ENCODE results near the gene LGALS7. TPM values are rescaled to one million over a fixed set of nuclear protein-coding genes. Genes with fewer than 3 reads are reported as not detected.

LGALS7 gene
- total RNA-seq, 2 donors from 2014 or later, result not detected

DNA sequence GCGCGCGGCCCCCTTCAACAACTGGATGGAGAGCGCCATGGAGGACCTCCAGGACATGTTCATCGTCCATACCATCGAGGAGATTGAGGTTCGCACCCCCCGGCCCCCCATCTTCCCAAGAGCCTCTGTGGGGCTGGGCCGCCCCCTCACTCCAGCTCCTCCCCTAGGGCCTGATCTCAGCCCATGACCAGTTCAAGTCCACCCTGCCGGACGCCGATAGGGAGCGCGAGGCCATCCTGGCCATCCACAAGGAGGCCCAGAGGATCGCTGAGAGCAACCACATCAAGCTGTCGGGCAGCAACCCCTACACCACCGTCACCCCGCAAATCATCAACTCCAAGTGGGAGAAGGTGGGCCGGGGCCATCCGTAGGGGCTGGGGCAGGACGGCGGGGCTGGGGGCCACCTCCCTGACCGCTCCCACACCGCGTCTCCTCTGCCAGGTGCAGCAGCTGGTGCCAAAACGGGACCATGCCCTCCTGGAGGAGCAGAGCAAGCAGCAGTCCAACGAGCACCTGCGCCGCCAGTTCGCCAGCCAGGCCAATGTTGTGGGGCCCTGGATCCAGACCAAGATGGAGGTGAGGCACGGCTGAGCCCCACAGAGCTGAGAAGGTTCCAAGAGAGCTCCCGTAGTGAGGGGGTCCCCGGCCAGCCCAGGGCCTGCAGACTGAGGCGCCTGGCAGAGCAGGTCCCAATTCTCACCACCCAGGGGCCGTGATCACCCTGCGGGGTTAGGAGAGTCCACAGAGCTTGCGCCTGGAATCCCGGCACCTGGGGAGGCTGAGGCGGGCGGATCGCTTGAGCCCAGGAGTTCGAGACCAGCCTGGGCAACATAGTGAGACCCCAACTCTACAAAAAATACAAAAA is 49.1 kb downstream of the LGALS7 start:
- Histone ChIP-seq H3K27me3 (no peaks in the 10 kb centered on the region), H3K27ac (no peak overlapping the region), H3K36me3 (peaks cover 78% of the 10 kb centered on the region), H3K9me3 (no peaks in the 10 kb centered on the region), H3K9ac (ENCODE audit: low read depth in 2 of 2, low read length in 2 of 2) (no peak overlapping the region), H3K4me1 (no peaks in the 10 kb centered on the region), H3K4me3 (no peak overlapping the region)
- intact Hi-C loops (cut with DNase I), result no loop called here
- no peak for TF ChIP-seq CTCF (IDR thresholded peaks at IDR 0.05)
- DNase-seq, result no peak

DNA sequence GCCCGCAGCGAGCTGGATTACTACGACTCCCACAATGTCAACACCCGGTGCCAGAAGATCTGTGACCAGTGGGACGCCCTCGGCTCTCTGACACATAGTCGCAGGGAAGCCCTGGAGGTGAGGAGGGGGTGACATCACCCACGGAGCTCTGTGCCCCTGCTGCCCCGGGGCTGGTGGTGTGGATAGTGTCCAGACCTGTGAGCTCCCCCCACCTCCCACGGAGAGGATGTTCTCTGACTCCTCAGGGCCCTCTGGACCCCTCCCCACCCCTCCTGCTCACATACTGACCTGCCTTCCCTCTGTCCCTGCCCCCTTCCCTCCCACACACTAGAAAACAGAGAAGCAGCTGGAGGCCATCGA is 49.7 kb downstream of the LGALS7 start:
- Histone ChIP-seq H3K27ac (no peak overlapping the region), H3K4me3 (no peak overlapping the region), H3K27me3 (no peaks in the 10 kb centered on the region), H3K9ac (ENCODE audit: low read depth in 2 of 2, low read length in 2 of 2) (no peak overlapping the region), H3K36me3 (peaks cover 82% of the 10 kb centered on the region), H3K4me1 (no peaks in the 10 kb centered on the region), H3K9me3 (no peaks in the 10 kb centered on the region)
- intact Hi-C loops (cut with DNase I), result no loop called here
- no peak for DNase-seq
- TF ChIP-seq CTCF (IDR thresholded peaks at IDR 0.05), result no peak

DNA sequence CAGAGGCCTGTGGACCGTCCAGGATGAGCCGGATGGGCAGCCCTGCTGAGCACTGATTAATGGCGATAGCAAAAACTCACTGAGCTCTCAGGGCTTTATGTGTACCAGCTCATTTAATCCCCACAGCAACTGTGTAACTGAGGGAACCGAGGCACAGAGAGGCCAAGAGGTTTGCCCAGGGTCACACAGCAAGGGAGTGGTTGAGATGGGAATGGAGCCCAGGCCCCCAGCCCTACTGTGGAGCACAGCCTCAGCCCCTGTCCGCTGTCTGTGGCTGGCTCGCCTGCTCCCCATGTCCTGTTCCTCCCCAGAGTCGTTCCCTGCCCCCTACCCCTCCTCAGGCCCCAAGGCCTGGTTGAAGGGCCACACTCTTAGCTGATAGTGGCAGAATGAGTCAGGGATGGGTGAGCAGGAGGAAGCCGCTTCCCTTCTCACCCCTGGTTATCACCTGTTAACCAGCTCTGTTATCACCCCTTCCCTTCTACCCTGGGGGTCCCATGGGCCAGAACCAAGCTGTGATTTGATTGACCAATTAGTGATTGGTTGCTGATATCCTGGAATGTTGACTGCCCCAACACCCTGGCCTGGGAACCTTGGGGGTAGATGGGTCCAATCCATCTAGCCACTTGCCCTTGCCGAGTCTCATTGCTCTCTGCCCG is 50.2 kb downstream of the LGALS7 start:
- intact Hi-C loops (cut with DNase I), result no loop called here
- peaks cover 83% of the 10 kb centered on the region for H3K36me3 ChIP-seq

DNA sequence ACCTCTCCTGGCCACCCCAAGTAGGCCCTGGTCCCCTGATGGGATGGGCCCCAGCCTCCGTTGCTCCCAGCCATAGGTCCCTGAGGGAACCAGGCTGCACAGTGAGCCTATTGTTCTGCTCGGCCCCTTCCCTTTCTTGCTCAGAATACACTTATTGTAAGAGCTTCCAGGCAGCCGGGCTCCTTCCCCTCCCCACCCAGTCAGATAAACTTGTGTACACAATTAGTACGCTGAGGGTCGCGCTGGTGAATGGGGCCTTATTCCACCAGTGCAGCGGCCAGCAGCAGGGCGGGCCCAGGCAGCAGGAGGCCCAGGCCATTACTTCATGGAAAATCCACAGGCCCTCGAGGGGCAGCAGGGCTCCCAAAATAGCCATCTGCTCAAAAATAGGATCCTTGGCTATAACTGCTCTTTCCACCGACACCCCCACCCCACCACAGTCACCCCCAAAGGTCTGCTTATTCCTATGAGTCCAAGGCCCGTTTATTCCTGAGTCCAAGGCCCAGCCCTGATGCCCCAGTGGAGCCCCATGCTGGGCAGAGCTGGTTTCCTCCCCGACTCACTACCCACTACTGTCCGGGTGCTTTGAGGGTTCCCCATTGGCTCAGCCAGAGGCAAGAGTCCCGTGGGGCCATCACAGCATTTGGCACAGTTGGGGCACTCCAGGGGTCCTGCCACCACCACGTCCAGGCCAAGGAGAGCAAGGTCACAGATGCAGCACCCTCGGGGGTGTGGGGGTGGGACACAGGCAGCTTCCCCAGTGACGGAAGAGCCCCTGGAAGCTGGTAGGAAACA is 51.1 kb downstream of the LGALS7 start:
- Histone ChIP-seq H3K9me3 (no peaks in the 10 kb centered on the region), H3K36me3 (peaks cover 88% of the 10 kb centered on the region), H3K27ac (no peak overlapping the region), H3K27me3 (no peaks in the 10 kb centered on the region), H3K9ac (ENCODE audit: low read depth in 2 of 2, low read length in 2 of 2) (peak overlapping the region in 1 of 2 donors; percentile 19), H3K4me1 (no peaks in the 10 kb centered on the region), H3K4me3 (no peak overlapping the region)
- intact Hi-C loops (cut with DNase I), result no loop called here
- no peak for DNase-seq
- no peak for TF ChIP-seq CTCF (IDR thresholded peaks at IDR 0.05)

More for the DNA sequence above, 50.2 kb downstream of the LGALS7 start:
- H3K27me3 ChIP-seq, result no peaks in the 10 kb centered on the region
- no peak overlapping the region for H3K4me3 ChIP-seq
- no peak overlapping the region for H3K9ac ChIP-seq (ENCODE audit: low read depth in 2 of 2, low read length in 2 of 2)
- H3K4me1 ChIP-seq, result no peaks in the 10 kb centered on the region
- DNase-seq, result no peak
- no peaks in the 10 kb centered on the region for H3K9me3 ChIP-seq
- TF ChIP-seq CTCF (IDR thresholded peaks at IDR 0.05), result no peak
- no peak overlapping the region for H3K27ac ChIP-seq

DNA sequence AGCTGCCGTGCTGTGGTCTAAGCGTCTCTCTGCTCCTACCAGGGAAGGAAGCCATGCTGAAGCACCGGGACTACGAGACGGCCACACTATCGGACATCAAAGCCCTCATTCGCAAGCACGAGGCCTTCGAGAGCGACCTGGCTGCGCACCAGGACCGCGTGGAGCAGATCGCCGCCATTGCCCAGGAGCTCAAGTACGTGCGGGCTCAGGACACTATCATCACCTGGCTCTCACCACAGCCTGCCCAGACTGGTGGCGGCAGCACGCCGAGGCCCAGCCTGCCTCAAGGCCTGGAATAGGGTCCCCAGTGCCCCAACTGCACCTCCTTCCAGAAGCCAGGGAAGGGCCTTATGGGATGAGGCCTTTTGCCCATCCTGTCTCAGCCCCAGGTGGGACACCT is 51.8 kb downstream of the LGALS7 start:
- TF ChIP-seq CTCF (IDR thresholded peaks at IDR 0.05), result no peak
- H3K36me3 ChIP-seq, result peaks cover 86% of the 10 kb centered on the region

More for the DNA sequence above, 51.8 kb downstream of the LGALS7 start:
- intact Hi-C loops (cut with DNase I), result no loop called here
- H3K9me3 ChIP-seq, result no peaks in the 10 kb centered on the region
- peak overlapping the region in 1 of 2 donors; percentile 19 for H3K9ac ChIP-seq (ENCODE audit: low read depth in 2 of 2, low read length in 2 of 2)
- H3K4me1 ChIP-seq, result no peaks in the 10 kb centered on the region
- DNase-seq, result no peak
- no peaks in the 10 kb centered on the region for H3K27me3 ChIP-seq
- no peak overlapping the region for H3K4me3 ChIP-seq
- no peak overlapping the region for H3K27ac ChIP-seq

Measured in colonic mucosa (tissue), 4 donors.